ENCODE measurements around the gene RAB42. TPM values are rescaled to one million over a fixed set of nuclear protein-coding genes. Genes with fewer than 3 reads are reported as not detected.

RAB42 gene
- total RNA-seq, 1 experiment from 2014 or later, result 12.6 TPM

GRCh38 chr1:28548318-28548717 lies 43.7 kb upstream of the RAB42 start:
- H3K27me3 Mint-ChIP-seq (ENCODE audit: low read depth), result no peaks in the 10 kb centered on the region; the same call in 1 of the 2 replicates
- DNase-seq (ENCODE audit: low spot score) (no peak), ATAC-seq (no peak)
- ChIA-PET CTCF (no interaction called here), POLR2A (no interaction called here)
- no peak overlapping the region for H3K4me3 Mint-ChIP-seq
- H3K4me1 Mint-ChIP-seq, result 0 out of 2 replicates have a peak, but pooled peaks cover 3% of the 10 kb centered on the region
- TF ChIP-seq ZNF396 (CRISPR knock-in tag; IDR thresholded peaks at IDR 0.05; ENCODE audit: borderline replicate concordance) (no peak), ZNF138 (CRISPR knock-in tag; conservative IDR thresholded peaks at IDR 0.05) (no peak), ERG (CRISPR knock-in tag; IDR thresholded peaks at IDR 0.05) (no peak), MLX (CRISPR knock-in tag; IDR thresholded peaks at IDR 0.05) (no peak), NFATC4 (CRISPR knock-in tag; IDR thresholded peaks at IDR 0.05) (no peak), HMGA2 (CRISPR knock-in tag; IDR thresholded peaks at IDR 0.05) (no peak), AR (CRISPR knock-in tag; IDR thresholded peaks at IDR 0.05) (no peak), SMAD4 (CRISPR knock-in tag; IDR thresholded peaks at IDR 0.05) (no peak), OVOL2 (CRISPR knock-in tag; IDR thresholded peaks at IDR 0.05; ENCODE audit: borderline replicate concordance) (no peak), MYBL2 (CRISPR knock-in tag; IDR thresholded peaks at IDR 0.05) (no peak), USF1 (CRISPR knock-in tag; IDR thresholded peaks at IDR 0.05) (no peak), STAT6 (CRISPR knock-in tag; conservative IDR thresholded peaks at IDR 0.05; ENCODE audit: low read depth) (no peak), FOXK1 (CRISPR knock-in tag; IDR thresholded peaks at IDR 0.05) (no peak), ZBTB43 (CRISPR knock-in tag; IDR thresholded peaks at IDR 0.05) (no peak)
- H3K36me3 Mint-ChIP-seq, result no peaks in the 10 kb centered on the region
- H3K27ac Mint-ChIP-seq, result no peak overlapping the region
- H3K9me3 Mint-ChIP-seq, result no peaks in the 10 kb centered on the region

GRCh38 chr1:28551381-28551780 lies 40.7 kb upstream of the RAB42 start:
- POLR2A ChIA-PET, result interaction anchor here (0.6 kb wide), 1 partner anchor 333 kb away, joined by 3 read pairs; no protein-coding TSS in a partner anchor
- Mint-ChIP-seq H3K4me1 (peaks cover 8% of the 10 kb centered on the region), H3K27ac (no peak overlapping the region), H3K36me3 (peaks cover 11% of the 10 kb centered on the region), H3K27me3 (ENCODE audit: low read depth) (no peaks in the 10 kb centered on the region; the same call in 1 of the 2 replicates), H3K4me3 (no peak overlapping the region), H3K9me3 (no peaks in the 10 kb centered on the region)
- DNase-seq (ENCODE audit: low spot score) (no peak), ATAC-seq (no peak)
- TF ChIP-seq ESRRA (CRISPR knock-in tag; IDR thresholded peaks at IDR 0.05; ENCODE audit: borderline replicate concordance) (no peak), SMAD4 (CRISPR knock-in tag; IDR thresholded peaks at IDR 0.05) (no peak), CDX4 (CRISPR knock-in tag; IDR thresholded peaks at IDR 0.05; ENCODE audit: borderline replicate concordance) (no peak), TCF7 (CRISPR knock-in tag; IDR thresholded peaks at IDR 0.05; ENCODE audit: low read depth) (no peak), USF2 (CRISPR knock-in tag; IDR thresholded peaks at IDR 0.05) (no peak), ZNF396 (CRISPR knock-in tag; IDR thresholded peaks at IDR 0.05; ENCODE audit: borderline replicate concordance) (no peak)
- CTCF ChIA-PET, result interaction anchor here (0.8 kb wide), 1 partner anchor 51 kb away, joined by 4 read pairs; no protein-coding TSS in a partner anchor

Measured in WTC11 (cell line).